Hepatocyte (in vitro differentiated cells): Measurements from ENCODE around the gene ANGPT4. TPM values are rescaled to one million over a fixed set of nuclear protein-coding genes. Genes with fewer than 3 reads are reported as not detected.
A peak's percentile ranks its signal among the peaks of the same experiment; 100 is the strongest.

ENCODE experiments used
- DNase-seq: peaks from one replicate; pipeline ENCODE4 v3.0.0-alpha.2; 2016; ENCODE audit warnings: low spot score
- H2AFZ ChIP-seq: fragments of 200-600 bp; sonication (generic); 2 replicates; pipeline ENCODE4 v1.6.0; 2016; ENCODE audit warnings: antibody characterized with exemption, mild to moderate bottlenecking
- H3K27ac ChIP-seq: fragments of 200-600 bp; sonication (generic); 2 replicates; pipeline ENCODE4 v1.5.1; 2016; ENCODE audit warnings: mild to moderate bottlenecking
- H3K27me3 ChIP-seq: fragments of 200-600 bp; sonication (generic); 2 replicates; pipeline ENCODE4 v1.6.1; 2016
- H3K36me3 ChIP-seq: fragments of 200-600 bp; sonication (generic); replicated peaks from 2 replicates; pipeline ENCODE4 v1.5.1; 2016; ENCODE audit warnings: low read depth; ENCODE audit not compliant: insufficient read depth
- H3K4me1 ChIP-seq: fragments of 200-600 bp; sonication (generic); 2 replicates; pipeline ENCODE4 v1.5.1; 2016; ENCODE audit warnings: mild to moderate bottlenecking, moderate library complexity; ENCODE audit not compliant: insufficient read depth
- H3K4me2 ChIP-seq: fragments of 200-600 bp; sonication (generic); 2 replicates; pipeline ENCODE4 v1.6.0; 2016
- H3K4me3 ChIP-seq: fragments of 200-600 bp; sonication (generic); 2 replicates; pipeline ENCODE4 v1.5.1; 2016; ENCODE audit warnings: mild to moderate bottlenecking
- H3K79me2 ChIP-seq: fragments of 200-600 bp; sonication (generic); 2 replicates; pipeline ENCODE4 v1.6.0; 2017; ENCODE audit warnings: mild to moderate bottlenecking
- H3K9me2 ChIP-seq: fragments of 200-600 bp; sonication (generic); replicated peaks from 2 replicates; pipeline ENCODE4 v1.6.0; 2017; ENCODE audit warnings: mild to moderate bottlenecking; ENCODE audit not compliant: insufficient read depth
- H3K9me3 ChIP-seq: fragments of 200-600 bp; sonication (generic); 2 replicates; pipeline ENCODE4 v1.5.1; 2016; ENCODE audit warnings: low read depth, mild to moderate bottlenecking
- H4K20me1 ChIP-seq: fragments of 200-600 bp; sonication (generic); 2 replicates; pipeline ENCODE4 v1.6.0; 2016; ENCODE audit warnings: mild to moderate bottlenecking; ENCODE audit not compliant: insufficient read depth, poor library complexity, severe bottlenecking
- CTCF ChIP-seq: fragments of 200-600 bp; sonication (generic); IDR thresholded peaks from 2 replicates; pipeline ENCODE4 v1.5.1; 2016; ENCODE audit warnings: antibody characterized with exemption, mild to moderate bottlenecking; ENCODE audit not compliant: poor library complexity
- EZH2 ChIP-seq: fragments of 200-600 bp; sonication (generic); IDR thresholded peaks from 2 replicates; pipeline ENCODE4 v1.6.1; 2016; ENCODE audit warnings: antibody characterized with exemption, mild to moderate bottlenecking, borderline replicate concordance
- EZH2phosphoT487 ChIP-seq: fragments of 200-600 bp; sonication (generic); IDR thresholded peaks from one replicate; pipeline ENCODE4 v1.6.1; 2018; ENCODE audit warnings: antibody characterized with exemption, mild to moderate bottlenecking, low read depth, moderate library complexity; ENCODE audit not compliant: unreplicated experiment, severe bottlenecking
- WGBS: methylation state at CpG from one replicate; pipeline ENCODE4 v1.1.6; 2016; ENCODE audit warnings: low lambda C conversion rate; ENCODE audit errors: missing lambda C conversion rate; 5-methylcytosine and 5-hydroxymethylcytosine counted together
- polyA plus RNA-seq: library from polyadenylated mRNA; unstranded; fragments of >200 nt; fragmentation: Nextera tagmentation; extraction: Ambion mirVana; gene quantifications from 2 replicates; pipeline ENCODE4 v1.2.1, GENCODE V29; 2016
- total RNA-seq: library from RNA; depleted of rRNA; stranded (reverse); fragments of >200 nt; gene quantifications from 2 replicates; pipeline ENCODE4 v1.2.3, GENCODE V29; 2014

ANGPT4 gene
- total and polyA plus RNA-seq, 2 experiments from 2014 or later, result not detected

- Histone ChIP-seq H3K9me3 (no peaks in the 10 kb centered on the region), H3K4me1 (no peaks in the 10 kb centered on the region), H3K79me2 (no peaks in the 10 kb centered on the region), H3K27me3 (peaks cover 9% of the 10 kb centered on the region), H3K9me2 (no peaks in the 10 kb centered on the region), H3K27ac (no peak overlapping the region), H3K36me3 (no peaks in the 10 kb centered on the region), H2AFZ (no peak overlapping the region), H3K4me2 (no peak overlapping the region), H4K20me1 (no peaks in the 10 kb centered on the region), H3K4me3 (no peak overlapping the region)
- WGBS, result 100% methylated on average over 1 of the region's 1 CpG
- TF ChIP-seq CTCF (no peak), EZH2phosphoT487 (no peak), EZH2 (no peak)
- DNase-seq, result no peak
Observed at GRCh38 chr20:957544-957943, 41.4 kb upstream of the ANGPT4 start.

- no peak for TF ChIP-seq EZH2phosphoT487
- TF ChIP-seq CTCF, result peak; percentile 98
- Histone ChIP-seq H3K9me2 (no peaks in the 10 kb centered on the region), H3K9me3 (no peaks in the 10 kb centered on the region), H3K79me2 (no peaks in the 10 kb centered on the region), H3K4me3 (no peak overlapping the region), H2AFZ (no peak overlapping the region), H3K27me3 (peaks cover 9% of the 10 kb centered on the region), H3K4me1 (no peaks in the 10 kb centered on the region), H3K4me2 (no peak overlapping the region), H3K36me3 (no peaks in the 10 kb centered on the region), H4K20me1 (no peaks in the 10 kb centered on the region), H3K27ac (no peak overlapping the region)
- peak; percentile 78 for DNase-seq
- WGBS, result 12% methylated on average over 13 of the region's 13 CpGs
Observed at GRCh38 chr20:956330-956951, 40.3 kb upstream of the ANGPT4 start.

- no peaks in the 10 kb centered on the region for H3K79me2 ChIP-seq
- H3K4me2 ChIP-seq, result no peak overlapping the region
- H3K9me2 ChIP-seq, result no peaks in the 10 kb centered on the region
- H3K4me3 ChIP-seq, result no peak overlapping the region
- no peak overlapping the region for H2AFZ ChIP-seq
- no peaks in the 10 kb centered on the region for H4K20me1 ChIP-seq
- no peak for TF ChIP-seq EZH2
- no peak for TF ChIP-seq CTCF
- TF ChIP-seq EZH2phosphoT487, result no peak
- H3K9me3 ChIP-seq, result no peaks in the 10 kb centered on the region
- 84% methylated on average over 7 of the region's 7 CpGs for WGBS
- no peaks in the 10 kb centered on the region for H3K4me1 ChIP-seq
- no peak for DNase-seq
- peaks cover 9% of the 10 kb centered on the region for H3K27me3 ChIP-seq
- H3K27ac ChIP-seq, result no peak overlapping the region
- no peaks in the 10 kb centered on the region for H3K36me3 ChIP-seq
Observed at GRCh38 chr20:955656-956055, 39.5 kb upstream of the ANGPT4 start.

- H3K79me2 ChIP-seq, result no peaks in the 10 kb centered on the region
- peaks cover 9% of the 10 kb centered on the region for H3K27me3 ChIP-seq
- H3K9me3 ChIP-seq, result no peaks in the 10 kb centered on the region
- H2AFZ ChIP-seq, result no peak overlapping the region
- no peak overlapping the region for H3K27ac ChIP-seq
- no peaks in the 10 kb centered on the region for H3K9me2 ChIP-seq
- no peak for DNase-seq
- no peak for TF ChIP-seq EZH2phosphoT487
- TF ChIP-seq CTCF, result no peak
- no peaks in the 10 kb centered on the region for H3K36me3 ChIP-seq
- no peaks in the 10 kb centered on the region for H3K4me1 ChIP-seq
- H4K20me1 ChIP-seq, result no peaks in the 10 kb centered on the region
- WGBS, result 43% methylated on average over 3 of the region's 3 CpGs
- H3K4me2 ChIP-seq, result no peak overlapping the region
- H3K4me3 ChIP-seq, result no peak overlapping the region
Observed at GRCh38 chr20:955111-955510, 39.0 kb upstream of the ANGPT4 start.
